A549 (cell line): Measurements from ENCODE around the gene RNF126. TPM values are rescaled to one million over a fixed set of nuclear protein-coding genes. Genes with fewer than 3 reads are reported as not detected.
"Not testable (repeated sequence)": the region's sequence is repeated elsewhere in the genome, so short reads cannot be mapped to it uniquely, and the experiment has no call there.

ENCODE experiments used
- ATAC-seq, 2 experiments: fragments of 200-7000 bp in 1 of 2; fragments of >200 bp in 1 of 2; cut with Nextera tagmentation in 1 of 2; cut with Tn5 transposase in 1 of 2; 3 replicates each; pipeline versions ENCODE4 v1.8.0 to v1.9.1; 2018 to 2020; ENCODE audit warnings: mild to moderate bottlenecking in 1 of 2, moderate library complexity in 1 of 2
- CTCF ChIA-PET: fragments of 300-600 bp; sonication (Branson Sonifier 250); formaldehyde crosslinking; extraction: SDS; loops from one replicate; lab custom pipeline; 2021; ENCODE audit warnings: antibody characterized with exemption, inconsistent platforms; lab: Yijun Ruan, JAX
- POLR2A ChIA-PET: fragments of 350-600 bp; formaldehyde crosslinking; extraction: SDS; loops from one replicate; lab custom pipeline; 2021; ENCODE audit warnings: antibody characterized with exemption, inconsistent platforms; lab: Yijun Ruan, JAX
- DNase-seq, 2 experiments: peaks; one replicate each; pipeline versions ENCODE4 v3.0.0 to v3.0.0-alpha.2; 2011 to 2016; ENCODE audit warnings: low read depth in 1 of 2, low spot score in 1 of 2
- FAIRE-seq: peaks from 2 replicates; lab custom pipeline; 2011; peaks lifted over from hg19 to GRCh38; lab: Jason Lieb, UNC
- H3K27ac ChIP-seq, 2 experiments: fragments of >200 bp; sonication (Bioruptor Twin); formaldehyde crosslinking; 3 replicates each; pipeline ENCODE4 v1.5.1; 2016 to 2017
- H3K4me1 ChIP-seq: fragments of >200 bp; sonication (Bioruptor Twin); formaldehyde crosslinking; 3 replicates; pipeline ENCODE4 v1.6.1; 2016
- H3K4me2 ChIP-seq: fragments of >200 bp; sonication (Bioruptor Twin); formaldehyde crosslinking; 3 replicates; pipeline ENCODE4 v1.6.1; 2016
- H3K4me3 ChIP-seq: fragments of >200 bp; sonication (Bioruptor Twin); formaldehyde crosslinking; 3 replicates; pipeline ENCODE4 v1.5.1; 2016
- H3K9me3 ChIP-seq: fragments of >200 bp; sonication (Bioruptor Twin); formaldehyde crosslinking; 3 replicates; pipeline ENCODE4 v1.6.1; 2016
- BHLHE40 ChIP-seq: IDR thresholded peaks from 2 replicates; pipeline ENCODE4 v1.6.1; 2012; ENCODE audit warnings: low read depth, low read length, inconsistent platforms
- CBX2 ChIP-seq: fragments of 200-600 bp; sonication (generic); IDR thresholded peaks from 2 replicates; pipeline ENCODE4 v1.6.1; 2016; ENCODE audit warnings: low read depth, mild to moderate bottlenecking, borderline replicate concordance
- CHD2 ChIP-seq: fragments of 150-350 bp; IDR thresholded peaks from 2 replicates; pipeline ENCODE4 v1.6.1; 2014; ENCODE audit warnings: low read length; ENCODE audit not compliant: partially characterized antibody
- CHD4 ChIP-seq: fragments of 200-600 bp; sonication (generic); IDR thresholded peaks from 2 replicates; pipeline ENCODE4 v1.6.1; 2016; ENCODE audit warnings: antibody characterized with exemption, mild to moderate bottlenecking, borderline replicate concordance
- GATA3 ChIP-seq: IDR thresholded peaks from 2 replicates; pipeline ENCODE4 v1.6.1; 2012; ENCODE audit warnings: borderline replicate concordance
- HEYL ChIP-seq: fragments of 250-450 bp; sonication (Bioruptor Pico); IDR thresholded peaks from 2 replicates; pipeline ENCODE4 v1.8.0; 2021; ENCODE audit warnings: mild to moderate bottlenecking, moderate library complexity
- JUN ChIP-seq, 2 experiments: fragments of >200 bp; sonication (Bioruptor Twin); formaldehyde crosslinking; IDR thresholded peaks; 2 replicates in 1 of 2; 3 replicates in 1 of 2; pipeline ENCODE4 v1.6.1; 2016 to 2017
- KDM1A ChIP-seq: fragments of 200-600 bp; sonication (generic); IDR thresholded peaks from 2 replicates; pipeline ENCODE4 v1.6.1; 2016; ENCODE audit warnings: low read depth, mild to moderate bottlenecking
- KDM5A ChIP-seq: fragments of 200-600 bp; sonication (generic); IDR thresholded peaks from 2 replicates; pipeline ENCODE4 v1.6.1; 2016; ENCODE audit warnings: antibody characterized with exemption, mild to moderate bottlenecking
- MAZ ChIP-seq: fragments of 150-350 bp; IDR thresholded peaks from 2 replicates; pipeline ENCODE4 v1.6.1; 2014; ENCODE audit warnings: antibody characterized with exemption, low read depth, low read length, borderline replicate concordance
- POLR2AphosphoS2 ChIP-seq: conservative IDR thresholded peaks from 2 replicates; pipeline ENCODE4 v1.6.1; 2012; ENCODE audit warnings: low read length, improper control_type of control experiment, inconsistent platforms
- RARB ChIP-seq: fragments of 250-450 bp; sonication (Bioruptor Pico); IDR thresholded peaks from 2 replicates; pipeline ENCODE4 v1.8.0; 2021; ENCODE audit warnings: mild to moderate bottlenecking, moderate library complexity
- ZFP36 ChIP-seq: fragments of 450-650 bp; IDR thresholded peaks from 2 replicates; pipeline ENCODE4 v1.6.1; 2014; ENCODE audit warnings: borderline replicate concordance; ENCODE audit not compliant: partially characterized antibody
- WGBS: methylation state at CpG from one replicate; pipeline ENCODE4 v1.1.6; 2017; ENCODE audit errors: missing lambda C conversion rate; 5-methylcytosine and 5-hydroxymethylcytosine counted together
- polyA plus RNA-seq, 4 experiments: library from polyadenylated mRNA; depleted of rRNA in 3 of 4; stranded (reverse); fragments of >200 nt; fragmentation: RNase III in 1 of 4; extraction: RNeasy Plus Mini Kit Qiagen cat#74134 plus additional on column Dnase treatment in 1 of 4; gene quantifications; 2 replicates in 3 of 4; 3 replicates in 1 of 4; pipeline ENCODE4 v1.2.3, GENCODE V29; 2011 to 2017
- TF ChIP-seq, protein P1 (sequence below): fragments of >200 bp; sonication (Bioruptor Twin); formaldehyde crosslinking; IDR thresholded peaks from 3 replicates; pipeline ENCODE4 v1.5.1; 2016
- TF ChIP-seq, protein P2 (sequence below): fragments of 250-450 bp; sonication (Bioruptor Pico); IDR thresholded peaks from 2 replicates; pipeline ENCODE4 v1.5.0; 2020; ENCODE audit warnings: low read depth, mild to moderate bottlenecking, moderate library complexity
- TF ChIP-seq, protein P3 (sequence below): fragments of 250-450 bp; sonication (Bioruptor Pico); IDR thresholded peaks from 2 replicates; pipeline ENCODE4 v1.5.0; 2021; ENCODE audit warnings: mild to moderate bottlenecking, moderate library complexity, borderline replicate concordance
- TF ChIP-seq, protein P4 (sequence below): fragments of 150-350 bp; IDR thresholded peaks from 2 replicates; pipeline ENCODE4 v1.6.1; 2014; ENCODE audit warnings: low read depth, mild to moderate bottlenecking, low read length

RNF126 gene
- polyA plus RNA-seq, 2 of the 4 experiments (the other 2 are of a cell fraction): 3.1 to 35.0 TPM

DNA sequence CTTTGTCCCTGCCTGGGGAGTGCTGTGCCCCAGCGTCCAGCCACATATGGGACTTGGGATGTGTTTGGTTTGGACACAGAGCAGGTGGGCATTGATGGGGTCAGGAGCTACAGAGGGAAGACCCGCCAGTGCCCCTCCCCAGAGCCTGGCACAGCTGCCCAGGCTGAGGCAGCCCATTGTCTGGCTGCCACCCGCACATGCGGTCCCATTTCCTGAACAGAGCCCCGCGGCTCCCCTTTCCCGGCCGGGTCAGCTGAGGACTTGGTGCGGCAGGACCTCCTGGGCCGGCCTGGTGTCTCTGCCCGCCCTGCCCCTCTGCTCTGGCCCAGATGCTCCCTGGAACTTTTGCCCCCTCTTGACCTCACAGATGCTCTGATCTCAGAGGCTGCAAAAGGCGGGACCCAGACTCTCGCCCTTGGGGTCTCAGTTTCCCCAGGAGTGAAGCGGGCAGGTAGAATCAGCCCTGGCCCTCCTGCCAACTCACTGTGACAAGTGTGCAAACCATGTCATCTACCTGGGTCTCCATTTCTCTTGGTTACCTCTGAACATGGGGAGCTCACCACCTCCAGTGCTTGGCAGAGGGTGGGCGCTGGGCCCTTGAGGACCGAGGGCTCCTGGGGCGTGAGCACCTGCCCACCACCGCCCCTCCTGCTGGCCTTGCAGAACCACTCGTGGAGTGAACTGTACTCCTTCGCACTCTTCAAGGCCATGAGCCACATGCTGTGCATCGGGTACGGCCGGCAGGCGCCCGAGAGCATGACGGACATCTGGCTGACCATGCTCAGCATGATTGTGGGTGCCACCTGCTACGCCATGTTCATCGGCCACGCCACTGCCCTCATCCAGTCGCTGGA is 55.5 kb downstream of the RNF126 start:
- no peak for FAIRE-seq
- Histone ChIP-seq H3K4me3 (no peak overlapping the region), H3K9me3 (no peaks in the 10 kb centered on the region), H3K27ac (peak overlapping the region in 1 of 2 experiments; percentile 86; a peak in 3 of 6 replicates), H3K4me1 (peaks cover 40% of the 10 kb centered on the region), H3K4me2 (no peak overlapping the region)
- CTCF ChIA-PET: interaction anchor here (1.4 to 2.2 kb wide), 3 partner anchors 10 to 19 kb away, joined by 3 to 7 read pairs (median 3); no protein-coding TSS in a partner anchor
- WGBS: 98% methylated on average over 10 of the region's 30 CpGs
- POLR2A ChIA-PET: no interaction called here
- DNase-seq: no peak
- ATAC-seq: no peak
- TF ChIP-seq ZFP36 (peak; percentile 40), CHD4 (peak; percentile 52; the same call in 1 of the 2 replicates), RARB (CRISPR knock-in tag) (no peak), KDM1A (peak; percentile 88; the same call in 1 of the 2 replicates)

DNA sequence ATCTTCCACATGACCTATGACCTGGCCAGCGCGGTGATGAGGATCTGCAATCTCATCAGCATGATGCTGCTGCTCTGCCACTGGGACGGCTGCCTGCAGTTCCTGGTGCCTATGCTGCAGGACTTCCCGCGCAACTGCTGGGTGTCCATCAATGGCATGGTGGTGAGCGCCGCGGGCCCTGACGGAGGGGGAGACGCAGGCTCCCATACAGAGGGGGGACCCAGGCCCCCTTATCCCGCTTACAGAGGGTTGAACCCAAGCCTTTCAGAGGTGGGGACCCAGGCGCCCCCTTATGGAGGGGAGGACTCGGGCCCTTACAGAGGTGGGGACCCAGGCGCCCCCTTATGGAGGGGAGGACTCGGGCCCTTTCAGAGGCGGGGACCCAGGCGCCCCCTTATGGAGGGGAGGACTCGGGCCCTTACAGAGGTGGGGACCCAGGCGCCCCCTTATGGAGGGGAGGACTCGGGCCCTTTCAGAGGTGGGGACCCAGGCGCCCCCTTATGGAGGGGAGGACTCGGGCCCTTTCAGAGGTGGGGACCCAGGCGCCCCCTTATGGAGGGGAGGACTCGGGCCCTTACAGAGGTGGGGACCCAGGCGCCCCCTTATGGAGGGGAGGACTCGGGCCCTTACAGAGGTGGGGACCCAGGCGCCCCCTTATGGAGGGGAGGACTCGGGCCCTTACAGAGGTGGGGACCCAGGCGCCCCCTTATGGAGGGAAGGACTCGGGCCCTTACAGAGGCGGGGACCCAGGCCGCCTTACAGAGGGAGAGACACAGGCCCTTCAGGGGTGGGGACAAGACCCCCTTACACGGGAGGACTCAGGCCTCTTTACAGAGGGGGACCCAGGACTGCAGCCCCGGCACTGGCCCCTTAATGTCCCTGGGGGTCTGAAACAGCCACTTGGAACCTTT is 57.7 kb downstream of the RNF126 start:
- WGBS: 80% methylated on average over 1 of the region's 34 CpGs
- POLR2A ChIA-PET, H3K4me2 ChIP-seq, FAIRE-seq, H3K9me3 ChIP-seq, H3K27ac ChIP-seq, H3K4me3 ChIP-seq: not testable (repeated sequence)
- ATAC-seq (0 out of 6 replicates have a peak, but pooled peaks of 1 of the 2 experiments have one; percentile 10), DNase-seq (peak in 1 of 2 experiments; percentile 57)
- TF ChIP-seq, protein P1, sequence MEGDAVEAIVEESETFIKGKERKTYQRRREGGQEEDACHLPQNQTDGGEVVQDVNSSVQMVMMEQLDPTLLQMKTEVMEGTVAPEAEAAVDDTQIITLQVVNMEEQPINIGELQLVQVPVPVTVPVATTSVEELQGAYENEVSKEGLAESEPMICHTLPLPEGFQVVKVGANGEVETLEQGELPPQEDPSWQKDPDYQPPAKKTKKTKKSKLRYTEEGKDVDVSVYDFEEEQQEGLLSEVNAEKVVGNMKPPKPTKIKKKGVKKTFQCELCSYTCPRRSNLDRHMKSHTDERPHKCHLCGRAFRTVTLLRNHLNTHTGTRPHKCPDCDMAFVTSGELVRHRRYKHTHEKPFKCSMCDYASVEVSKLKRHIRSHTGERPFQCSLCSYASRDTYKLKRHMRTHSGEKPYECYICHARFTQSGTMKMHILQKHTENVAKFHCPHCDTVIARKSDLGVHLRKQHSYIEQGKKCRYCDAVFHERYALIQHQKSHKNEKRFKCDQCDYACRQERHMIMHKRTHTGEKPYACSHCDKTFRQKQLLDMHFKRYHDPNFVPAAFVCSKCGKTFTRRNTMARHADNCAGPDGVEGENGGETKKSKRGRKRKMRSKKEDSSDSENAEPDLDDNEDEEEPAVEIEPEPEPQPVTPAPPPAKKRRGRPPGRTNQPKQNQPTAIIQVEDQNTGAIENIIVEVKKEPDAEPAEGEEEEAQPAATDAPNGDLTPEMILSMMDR: 0 out of 3 replicates have a peak, but pooled peaks have one; percentile 15
- CTCF ChIA-PET: interaction anchor here (0.6 to 2.2 kb wide), 3 partner anchors 18 to 31 kb away, joined by 3 to 7 read pairs (median 3); no protein-coding TSS in a partner anchor
- H3K4me1 ChIP-seq: peaks cover 21% of the 10 kb centered on the region

DNA sequence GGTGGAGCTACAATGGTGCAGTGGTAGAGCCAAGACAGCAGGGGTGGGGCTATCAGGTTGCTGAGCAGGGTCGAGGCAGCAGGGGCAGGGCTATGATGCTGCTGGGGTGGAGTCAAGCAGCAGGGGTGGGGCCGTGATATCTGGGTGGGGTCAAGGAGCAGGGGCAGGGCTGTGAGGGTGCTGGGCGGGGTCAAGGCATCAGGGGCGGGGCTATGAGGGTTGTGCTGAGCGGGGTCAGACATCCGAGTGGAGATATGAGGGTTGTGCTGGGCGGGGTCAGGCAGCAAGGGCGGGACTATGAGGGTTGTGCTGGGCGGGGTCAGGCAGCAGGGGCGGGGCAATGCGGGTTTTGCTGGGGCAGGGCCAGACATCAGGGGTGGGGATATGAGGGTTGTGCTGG is 58.7 kb downstream of the RNF126 start:
- ChIA-PET CTCF (no interaction called here), POLR2A (interaction anchor here (0.6 kb wide), 1 partner anchor 16 kb away, joined by 3 read pairs; no protein-coding TSS in a partner anchor)
- peak in 1 of 2 experiments; percentile 31; a peak in 3 of 6 replicates for ATAC-seq

DNA sequence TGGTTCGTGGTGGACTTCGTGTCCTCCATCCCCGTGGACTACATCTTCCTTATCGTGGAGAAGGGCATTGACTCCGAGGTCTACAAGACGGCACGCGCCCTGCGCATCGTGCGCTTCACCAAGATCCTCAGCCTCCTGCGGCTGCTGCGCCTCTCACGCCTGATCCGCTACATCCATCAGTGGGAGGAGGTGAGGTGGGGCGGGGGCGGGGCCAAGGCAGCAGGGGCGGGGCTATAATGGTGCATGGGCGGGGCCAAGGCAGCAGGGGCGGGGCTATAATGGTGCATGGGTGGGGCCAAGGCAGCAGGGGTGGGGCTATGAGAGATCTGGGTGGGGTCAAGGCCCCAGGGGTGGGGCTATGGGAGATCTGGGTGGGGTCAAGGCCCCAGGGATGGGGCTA is 59.2 kb downstream of the RNF126 start:
- H3K27ac ChIP-seq, DNase-seq, H3K9me3 ChIP-seq, CTCF ChIA-PET, ATAC-seq, FAIRE-seq, H3K4me1 ChIP-seq, H3K4me3 ChIP-seq, H3K4me2 ChIP-seq, POLR2A ChIA-PET: not testable (repeated sequence)
- 99% methylated on average over 11 of the region's 20 CpGs for WGBS

More for the DNA sequence above, 58.7 kb downstream of the RNF126 start:
- no CpG with 5 or more reads among the region's 11 CpGs for WGBS
- H3K9me3 ChIP-seq: no peaks in the 10 kb centered on the region
- no peak for FAIRE-seq
- TF ChIP-seq, protein P2, sequence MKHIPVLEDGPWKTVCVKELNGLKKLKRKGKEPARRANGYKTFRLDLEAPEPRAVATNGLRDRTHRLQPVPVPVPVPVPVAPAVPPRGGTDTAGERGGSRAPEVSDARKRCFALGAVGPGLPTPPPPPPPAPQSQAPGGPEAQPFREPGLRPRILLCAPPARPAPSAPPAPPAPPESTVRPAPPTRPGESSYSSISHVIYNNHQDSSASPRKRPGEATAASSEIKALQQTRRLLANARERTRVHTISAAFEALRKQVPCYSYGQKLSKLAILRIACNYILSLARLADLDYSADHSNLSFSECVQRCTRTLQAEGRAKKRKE (CRISPR knock-in tag): no peak
- TF ChIP-seq JUN (IDR thresholded peaks at IDR 0.05) (no peak), POLR2AphosphoS2 (no peak), CHD4 (no peak), CBX2 (no peak), KDM5A (no peak), HEYL (CRISPR knock-in tag) (no peak), GATA3 (no peak), BHLHE40 (no peak), CHD2 (no peak), MAZ (no peak)
- TF ChIP-seq, protein P3, sequence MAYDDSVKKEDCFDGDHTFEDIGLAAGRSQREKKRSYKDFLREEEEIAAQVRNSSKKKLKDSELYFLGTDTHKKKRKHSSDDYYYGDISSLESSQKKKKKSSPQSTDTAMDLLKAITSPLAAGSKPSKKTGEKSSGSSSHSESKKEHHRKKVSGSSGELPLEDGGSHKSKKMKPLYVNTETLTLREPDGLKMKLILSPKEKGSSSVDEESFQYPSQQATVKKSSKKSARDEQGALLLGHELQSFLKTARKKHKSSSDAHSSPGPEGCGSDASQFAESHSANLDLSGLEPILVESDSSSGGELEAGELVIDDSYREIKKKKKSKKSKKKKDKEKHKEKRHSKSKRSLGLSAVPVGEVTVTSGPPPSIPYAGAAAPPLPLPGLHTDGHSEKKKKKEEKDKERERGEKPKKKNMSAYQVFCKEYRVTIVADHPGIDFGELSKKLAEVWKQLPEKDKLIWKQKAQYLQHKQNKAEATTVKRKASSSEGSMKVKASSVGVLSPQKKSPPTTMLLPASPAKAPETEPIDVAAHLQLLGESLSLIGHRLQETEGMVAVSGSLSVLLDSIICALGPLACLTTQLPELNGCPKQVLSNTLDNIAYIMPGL (CRISPR knock-in tag): no peak
- TF ChIP-seq, protein P4, sequence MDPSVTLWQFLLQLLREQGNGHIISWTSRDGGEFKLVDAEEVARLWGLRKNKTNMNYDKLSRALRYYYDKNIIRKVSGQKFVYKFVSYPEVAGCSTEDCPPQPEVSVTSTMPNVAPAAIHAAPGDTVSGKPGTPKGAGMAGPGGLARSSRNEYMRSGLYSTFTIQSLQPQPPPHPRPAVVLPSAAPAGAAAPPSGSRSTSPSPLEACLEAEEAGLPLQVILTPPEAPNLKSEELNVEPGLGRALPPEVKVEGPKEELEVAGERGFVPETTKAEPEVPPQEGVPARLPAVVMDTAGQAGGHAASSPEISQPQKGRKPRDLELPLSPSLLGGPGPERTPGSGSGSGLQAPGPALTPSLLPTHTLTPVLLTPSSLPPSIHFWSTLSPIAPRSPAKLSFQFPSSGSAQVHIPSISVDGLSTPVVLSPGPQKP: no peak
- TF ChIP-seq, all 56 proteins: peak for 0
- DNase-seq: peak in 1 of 2 experiments; percentile 62
- H3K4me3 ChIP-seq: no peak overlapping the region
- H3K4me1 ChIP-seq: peaks cover 12% of the 10 kb centered on the region
- H3K27ac ChIP-seq: no peak overlapping the region
- H3K4me2 ChIP-seq: no peak overlapping the region
